WI38 (cell line): ENCODE data around the gene ELSPBP1.
A peak's percentile ranks its signal among the peaks of the same experiment; 100 is the strongest.
"Not testable (repeated sequence)": the region's sequence is repeated elsewhere in the genome, so short reads cannot be mapped to it uniquely, and the experiment has no call there.

Experiments
- H3K4me3 ChIP-seq: 2 replicates; pipeline ENCODE4 v1.5.1; 2011; ENCODE audit warnings: low read depth, mild to moderate bottlenecking, control low read depth, low read length
- CTCF ChIP-seq: IDR thresholded peaks from 2 replicates; pipeline ENCODE4 v1.5.1; 2012; ENCODE audit warnings: low read depth, mild to moderate bottlenecking, control low read depth, low read length

The ELSPBP1 gene

GRCh38 chr19:47994209-47994802 is at the start of gene ELSPBP1:
ELSPBP1 (plus strand) TSS chr19:47994632; CDS start chr19:48008668, 14,036 bp downstream.
- H3K4me3 ChIP-seq: no peak within 1 kb of the TSS
- TF ChIP-seq CTCF: no peak

DNA sequence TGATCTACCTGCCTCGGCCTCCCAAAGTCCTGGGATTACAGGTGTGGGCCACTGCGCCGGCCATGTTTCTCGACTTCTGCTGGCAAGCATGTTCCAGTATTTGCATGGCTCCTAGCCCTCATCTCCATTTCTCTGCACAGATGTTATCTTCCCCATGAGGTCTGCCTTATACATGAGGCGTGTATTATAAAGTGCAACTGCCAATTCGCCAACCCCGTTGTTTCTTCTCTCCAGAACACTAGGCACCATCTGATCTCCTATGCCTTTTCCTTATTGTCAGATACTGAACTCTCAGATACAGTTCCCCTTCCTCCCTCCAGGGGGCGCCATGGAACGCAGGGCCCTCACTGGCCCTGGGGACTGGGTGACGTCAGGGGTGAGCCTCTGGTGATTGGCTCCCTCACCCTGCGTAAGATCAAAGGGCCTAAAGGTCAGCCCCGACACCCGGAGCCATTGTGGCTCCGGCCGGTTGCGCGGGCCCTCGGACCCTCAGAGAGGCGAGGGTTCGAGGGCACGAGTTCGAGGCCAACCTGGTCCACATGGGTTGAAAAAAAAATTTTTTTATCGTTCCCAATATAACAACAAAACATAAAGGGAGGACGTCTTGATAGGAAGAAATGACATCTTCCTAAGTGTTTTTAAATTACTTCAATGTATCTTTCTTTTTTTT is 44.4 kb upstream of the ELSPBP1 start:
- H3K4me3 ChIP-seq: not testable (repeated sequence)
- TF ChIP-seq CTCF: peak; percentile 38

DNA sequence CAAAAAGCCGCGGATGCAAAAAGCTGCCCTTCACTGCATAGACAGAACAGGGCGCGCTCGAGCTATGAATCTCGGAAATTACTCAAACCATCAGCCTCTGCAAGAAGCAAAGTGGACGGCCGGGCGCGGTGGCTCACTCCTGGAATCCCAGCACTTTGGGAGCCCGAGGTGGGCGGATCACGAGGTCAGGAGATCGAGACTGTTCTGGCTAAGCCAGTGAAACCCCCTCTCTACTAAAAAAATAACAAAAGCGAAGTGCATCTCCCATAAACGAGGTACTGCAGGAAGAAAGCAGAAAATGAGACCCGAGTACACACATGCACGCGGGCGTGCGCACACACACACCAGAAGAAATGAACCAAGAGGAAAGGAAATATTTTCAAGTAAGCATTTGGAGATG is 42.3 kb upstream of the ELSPBP1 start:
- not testable (repeated sequence) for H3K4me3 ChIP-seq

DNA sequence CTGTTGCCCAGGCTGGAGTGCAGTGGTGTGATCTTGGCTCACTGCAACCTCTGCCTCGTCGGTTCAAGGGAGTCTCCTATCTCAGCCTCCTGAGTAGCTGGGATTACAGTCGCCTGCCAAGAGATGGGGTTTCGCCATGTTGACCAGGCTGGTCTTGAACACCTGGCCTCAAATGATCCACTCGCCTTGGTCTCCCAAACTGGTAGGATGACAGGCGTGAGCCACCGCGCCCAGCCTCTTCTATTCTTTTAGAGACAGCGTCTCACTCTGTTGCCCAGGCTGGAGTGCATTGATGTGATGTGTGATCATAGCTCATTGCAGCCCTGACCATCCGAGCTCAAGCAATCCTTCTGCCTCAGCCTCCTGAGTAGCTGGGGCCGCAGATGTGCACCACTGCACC is 38.5 kb upstream of the ELSPBP1 start:
- not testable (repeated sequence) for H3K4me3 ChIP-seq

- no peak for TF ChIP-seq CTCF
- no peak overlapping the region for H3K4me3 ChIP-seq
Observed at GRCh38 chr19:47973529-47973928, 20.9 kb upstream of the ELSPBP1 start.

- no peak for TF ChIP-seq CTCF
- H3K4me3 ChIP-seq: no peak overlapping the region
Observed at GRCh38 chr19:47991191-47991808, 3.1 kb upstream of the ELSPBP1 start.

DNA sequence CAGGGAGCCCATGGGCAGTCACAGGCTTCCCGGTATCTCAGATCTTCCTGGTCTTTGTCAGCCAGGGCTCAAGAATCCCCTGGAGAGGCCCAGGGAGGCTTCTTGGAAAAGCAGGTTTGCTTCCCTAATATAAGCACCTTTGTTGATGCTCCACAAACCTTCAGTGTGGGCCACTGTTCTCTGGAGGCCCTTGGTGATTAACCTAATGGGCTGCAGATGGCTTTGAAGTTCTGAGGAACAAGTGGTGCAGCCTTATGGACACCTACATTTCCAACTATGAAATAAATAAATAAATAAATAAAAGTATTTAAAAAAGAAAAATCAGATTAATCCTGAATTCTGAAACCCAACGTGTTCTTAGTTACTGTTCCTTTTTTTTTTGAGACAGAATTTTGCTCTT is 2.4 kb upstream of the ELSPBP1 start, which contains the start of gene BSPH1:
Gene BSPH1 (minus strand): TSS at position 101 of the 400 bp plus-strand sequence. CDS start 89 bp downstream, at position 12.
- no peak for TF ChIP-seq CTCF
- no peak within 1 kb of the TSS for H3K4me3 ChIP-seq

DNA sequence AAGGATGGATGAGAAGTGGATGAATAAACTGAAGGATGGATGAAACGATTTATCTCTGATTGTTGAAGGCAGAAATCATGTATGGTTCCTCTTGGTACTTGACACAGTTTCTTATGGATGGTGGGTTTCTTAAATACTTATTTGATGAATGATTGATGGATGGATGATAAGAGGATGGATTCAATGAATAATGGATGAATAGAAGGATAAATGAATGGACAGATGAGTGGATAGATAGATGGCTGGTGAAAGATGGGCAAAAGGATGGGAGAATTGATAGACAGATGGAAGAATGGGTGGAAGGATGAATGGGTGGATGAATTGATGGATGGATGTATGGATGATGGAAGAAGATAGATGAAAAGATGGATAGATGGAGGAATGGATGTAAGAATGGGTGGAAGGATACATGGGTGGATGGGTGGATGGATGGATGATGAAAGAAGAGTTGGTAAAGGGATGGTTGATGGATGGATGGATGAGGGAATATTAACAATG is 1.8 kb downstream of the ELSPBP1 start:
- no peak for TF ChIP-seq CTCF
- H3K4me3 ChIP-seq: no peak overlapping the region
